HCT116 (cell line): ENCODE measurements around the gene TCEA3. TPM values are rescaled to one million over a fixed set of nuclear protein-coding genes. Genes with fewer than 3 reads are reported as not detected.

ENCODE experiments used
- ATAC-seq: fragments of 200-7000 bp; cut with Tn5 transposase; 2 replicates; pipeline ENCODE4 v1.9.1; 2020; ENCODE audit warnings: mild to moderate bottlenecking, moderate library complexity
- BruUV-seq: library from RNA; stranded (reverse); fragments of 400-500 nt; replicated peaks from 2 replicates; lab custom pipeline; 2021; lab: Mats Ljungman, UMichigan
- CTCF ChIA-PET: fragments of 300-600 bp; sonication (Branson Sonifier 250); formaldehyde crosslinking; loops from one replicate; lab custom pipeline; 2021; ENCODE audit warnings: antibody characterized with exemption; lab: Charles Lee
- POLR2A ChIA-PET: fragments of 300-600, 350-600 bp; sonication (Branson Sonifier 250); formaldehyde crosslinking; loops from one replicate; lab custom pipeline; 2021; ENCODE audit warnings: antibody characterized with exemption; lab: Charles Lee
- RAD21 ChIA-PET, 2 experiments: fragments of 300-600 bp; sonication (Branson Sonifier 250); formaldehyde crosslinking; loops; one replicate each; lab custom pipeline; 2023; ENCODE audit warnings: low total read pairs in 2 of 2; ENCODE audit not compliant: uncharacterized antibody in 2 of 2, unreplicated experiment in 2 of 2, low non-redundant PET in 1 of 2; lab: Charles Lee
- DNase-seq: peaks from one replicate; pipeline ENCODE4 v3.0.0-alpha.2; 2010; ENCODE audit warnings: low read depth, low spot score
- H2AFZ ChIP-seq: fragments of 200-600 bp; shearing (Covaris generic), sonication (generic); 2 replicates; pipeline ENCODE4 v1.6.1; 2017; ENCODE audit warnings: low read depth, mixed run types, mixed read lengths, antibody characterized with exemption, low read length; ENCODE audit not compliant: poor library complexity, severe bottlenecking
- H3K27ac ChIP-seq: 2 replicates; pipeline ENCODE4 v1.5.1; 2012; ENCODE audit warnings: low read depth, low read length
- H3K27me3 ChIP-seq: fragments of 200-600 bp; sonication (generic); 2 replicates; pipeline ENCODE4 v1.6.1; 2016; ENCODE audit warnings: mixed run types, low read length, mixed read lengths; ENCODE audit not compliant: insufficient read depth
- H3K36me3 ChIP-seq, 2 experiments: fragments of 200-500 bp in 1 of 2; fragments of 200-600 bp in 1 of 2; sonication (Bioruptor generic) in 1 of 2; sonication (generic) in 1 of 2; 2 replicates each; pipeline versions ENCODE4 v1.5.1 to v1.6.1; 2014 to 2016; ENCODE audit warnings: low read length in 2 of 2, inconsistent platforms in 1 of 2, mixed read lengths in 1 of 2, mixed run types in 1 of 2; ENCODE audit not compliant: insufficient read depth in 2 of 2, control insufficient read depth in 1 of 2
- H3K4me1 ChIP-seq, 2 experiments: fragments of 200-600 bp in 1 of 2; sonication (generic) in 1 of 2; 2 replicates each; pipeline versions ENCODE4 v1.5.1 to v1.6.1; 2012 to 2017; ENCODE audit warnings: low read length in 2 of 2, inconsistent platforms in 1 of 2, mild to moderate bottlenecking in 1 of 2, mixed read lengths in 1 of 2, mixed run types in 1 of 2, moderate library complexity in 1 of 2; ENCODE audit not compliant: insufficient read depth in 2 of 2, control insufficient read depth in 1 of 2
- H3K4me2 ChIP-seq: fragments of 200-600 bp; sonication (generic); 2 replicates; pipeline ENCODE4 v1.6.1; 2017; ENCODE audit warnings: mixed run types, low read length, mixed read lengths
- H3K4me3 ChIP-seq, 2 experiments: fragments of 200-600 bp in 1 of 2; sonication (generic) in 1 of 2; replicated peaks in 1 of 2; 2 replicates each; pipeline ENCODE4 v1.5.1; 2011 to 2016; ENCODE audit warnings: low read length in 2 of 2, control low read depth in 1 of 2, low read depth in 1 of 2, mild to moderate bottlenecking in 1 of 2, mixed read lengths in 1 of 2, mixed run types in 1 of 2
- H3K79me2 ChIP-seq: fragments of 200-600 bp; sonication (generic); 2 replicates; pipeline ENCODE4 v1.6.1; 2017; ENCODE audit warnings: mild to moderate bottlenecking, mixed run types, low read length, moderate library complexity, mixed read lengths; ENCODE audit not compliant: insufficient read depth
- H3K9ac ChIP-seq: fragments of 200-600 bp; sonication (generic); 2 replicates; pipeline ENCODE4 v1.6.1; 2016; ENCODE audit warnings: low read length, mixed read lengths
- H3K9me2 ChIP-seq: fragments of 200-600 bp; sonication (generic), shearing (Covaris generic); 2 replicates; pipeline ENCODE4 v1.6.1; 2017; ENCODE audit warnings: mixed run types, mild to moderate bottlenecking, moderate library complexity; ENCODE audit not compliant: insufficient read depth
- H3K9me3 ChIP-seq, 2 experiments: fragments of 200-500 bp in 1 of 2; fragments of 200-600 bp in 1 of 2; sonication (Bioruptor generic) in 1 of 2; sonication (generic) in 1 of 2; 2 replicates each; pipeline ENCODE4 v1.6.1; 2014 to 2017; ENCODE audit warnings: low read length in 2 of 2, mixed read lengths in 2 of 2, inconsistent platforms in 1 of 2, low read depth in 1 of 2, mild to moderate bottlenecking in 1 of 2, mixed run types in 1 of 2, moderate library complexity in 1 of 2; ENCODE audit not compliant: control insufficient read depth in 1 of 2, insufficient read depth in 1 of 2
- H4K20me1 ChIP-seq: fragments of 200-600 bp; sonication (generic), shearing (Covaris generic); 2 replicates; pipeline ENCODE4 v1.6.1; 2017; ENCODE audit warnings: mixed run types, mild to moderate bottlenecking, moderate library complexity; ENCODE audit not compliant: insufficient read depth
- CBX3 ChIP-seq: IDR thresholded peaks from 2 replicates; pipeline ENCODE4 v1.6.1; 2012; ENCODE audit warnings: low read depth
- EGR1 ChIP-seq: IDR thresholded peaks from 2 replicates; pipeline ENCODE4 v1.6.1; 2012; ENCODE audit warnings: low read depth
- ELF1 ChIP-seq: IDR thresholded peaks from 2 replicates; pipeline ENCODE4 v1.6.1; 2012; ENCODE audit warnings: low read depth, borderline replicate concordance
- EZH2 ChIP-seq: fragments of 200-600 bp; sonication (generic); IDR thresholded peaks from 2 replicates; pipeline ENCODE4 v1.6.1; 2017; ENCODE audit warnings: antibody characterized with exemption, mixed run types
- EZH2phosphoT487 ChIP-seq: fragments of 200-600 bp; IDR thresholded peaks from 2 replicates; pipeline ENCODE4 v1.6.1; 2018; ENCODE audit warnings: antibody characterized with exemption, borderline replicate concordance
- FOSL1 ChIP-seq: IDR thresholded peaks from 2 replicates; pipeline ENCODE4 v1.6.1; 2012; ENCODE audit warnings: low read depth
- POLR2AphosphoS5 ChIP-seq: IDR thresholded peaks from 2 replicates; pipeline ENCODE4 v1.6.1; 2011; ENCODE audit warnings: mild to moderate bottlenecking, low read depth, low read length, moderate library complexity
- RAD21 ChIP-seq: IDR thresholded peaks from 2 replicates; pipeline ENCODE4 v1.6.1; 2012; ENCODE audit warnings: low read depth, mild to moderate bottlenecking
- ZFX ChIP-seq: fragments of 450-650 bp; IDR thresholded peaks from 2 replicates; pipeline ENCODE4 v1.6.1; 2017
- ZNF274 ChIP-seq: fragments of 200-500 bp; sonication (Bioruptor generic); IDR thresholded peaks from 2 replicates; pipeline ENCODE4 v1.6.1; 2014; ENCODE audit warnings: mild to moderate bottlenecking, low read depth, low read length, inconsistent platforms
- intact Hi-C: fragments of 100-400 bp; cut with micrococcal nuclease; formaldehyde crosslinking; loops from 2 replicates; pipeline ENCODE4 v1.10.0; 2022
- total RNA-seq: library from RNA; stranded (reverse); gene quantifications from one replicate; pipeline ENCODE4 v1.2.1, GENCODE V29; 2021; ENCODE audit not compliant: unreplicated experiment

Gene TCEA3
- total RNA-seq, 1 experiment from 2014 or later, result 3.7 TPM

GRCh38 chr1:23370709-23371584 lies 53.6 kb downstream of the TCEA3 start:
- POLR2A ChIA-PET, result interaction anchor here (1.0 to 1.4 kb wide), 2 partner anchors 27 to 157 kb away, joined by 3 to 5 read pairs; partner anchors contain the start of gene HNRNPR
- RAD21 ChIA-PET, result no interaction called here
- H3K4me1 ChIP-seq, result peaks cover 24 to 34% of the 10 kb centered on the region in 2 experiments
- no peaks in the 10 kb centered on the region; a peak in 1 of 4 replicates for H3K36me3 ChIP-seq
- H3K79me2 ChIP-seq, result peaks cover 16% of the 10 kb centered on the region
- no peaks in the 10 kb centered on the region for H3K9me3 ChIP-seq
- no peaks in the 10 kb centered on the region for H3K27me3 ChIP-seq
- H3K9ac ChIP-seq, result 0 out of 2 replicates have a peak overlapping the region, but pooled peaks have one; percentile 92
- no peaks in the 10 kb centered on the region for H3K9me2 ChIP-seq
- no peak for ATAC-seq
- CTCF ChIA-PET, result interaction anchor here (3.3 kb wide), 1 partner anchor 32 kb away, joined by 21 read pairs; no protein-coding TSS in a partner anchor
- DNase-seq, result no peak
- H3K4me3 ChIP-seq, result peak overlapping the region in 1 of 2 experiments; percentile 69; a peak in 2 of 4 replicates
- peak overlapping the region; percentile 100 for H3K4me2 ChIP-seq
- BruUV-seq, result no TSS peak
- intact Hi-C loops, result no loop called here
- no peaks in the 10 kb centered on the region for H4K20me1 ChIP-seq
- TF ChIP-seq ZFX, result 0 out of 2 replicates have a peak, but pooled peaks have one; percentile 7
- no peak for TF ChIP-seq FOSL1
- H3K27ac ChIP-seq, result peak overlapping the region; percentile 90
- no peak overlapping the region for H2AFZ ChIP-seq

- Histone ChIP-seq H4K20me1 (no peaks in the 10 kb centered on the region), H3K27me3 (no peaks in the 10 kb centered on the region), H2AFZ (no peak overlapping the region), H3K9me2 (no peaks in the 10 kb centered on the region), H3K4me3 (peak overlapping the region; percentile 65 to 69; a peak in 3 of 4 replicates), H3K36me3 (no peaks in the 10 kb centered on the region; a peak in 1 of 4 replicates), H3K9ac (peak overlapping the region; percentile 92), H3K4me1 (peaks cover 23 to 33% of the 10 kb centered on the region in 2 experiments), H3K4me2 (peak overlapping the region; percentile 100), H3K27ac (peak overlapping the region; percentile 90), H3K9me3 (no peaks in the 10 kb centered on the region), H3K79me2 (peaks cover 16% of the 10 kb centered on the region)
- ChIA-PET RAD21 (no interaction called here), CTCF (interaction anchor here (3.3 kb wide), 1 partner anchor 33 kb away, joined by 21 read pairs; no protein-coding TSS in a partner anchor), POLR2A (interaction anchor here (1.0 to 1.4 kb wide), 2 partner anchors 26 to 158 kb away, joined by 3 to 5 read pairs; partner anchors contain the start of gene HNRNPR)
- ATAC-seq, result no peak
- TF ChIP-seq ELF1 (no peak), RAD21 (no peak), EZH2 (no peak), POLR2AphosphoS5 (no peak; the same call in 1 of the 2 replicates), EGR1 (no peak), ZNF274 (no peak), EZH2phosphoT487 (no peak), CBX3 (no peak)
- intact Hi-C loops, result no loop called here
- DNase-seq, result no peak
- no TSS peak for BruUV-seq
These were observed 54.2 kb downstream of the TCEA3 start for GRCh38 chr1:23370330-23370708.
